ENCODE results near the gene TRAM2. TPM values are rescaled to one million over a fixed set of nuclear protein-coding genes. Genes with fewer than 3 reads are reported as not detected.
A peak's percentile ranks its signal among the peaks of the same experiment; 100 is the strongest.

The TRAM2 gene
- total RNA-seq, 1 experiment from 2014 or later: 13.4 TPM

GRCh38 chr6:52518279-52518945 lies 58.4 kb downstream of the TRAM2 start:
- no peaks in the 10 kb centered on the region for H3K9me3 Mint-ChIP-seq
- H3K36me3 Mint-ChIP-seq: peaks cover 13% of the 10 kb centered on the region
- ATAC-seq (no peak), DNase-seq (ENCODE audit: low spot score) (no peak)
- H3K4me1 Mint-ChIP-seq: peaks cover 52% of the 10 kb centered on the region
- POLR2A ChIA-PET: no interaction called here
- H3K4me3 Mint-ChIP-seq: no peak overlapping the region
- H3K27me3 Mint-ChIP-seq (ENCODE audit: low read depth): no peaks in the 10 kb centered on the region
- CTCF ChIA-PET: interaction anchor here (1.2 kb wide), 1 partner anchor 80 kb away, joined by 4 read pairs; no protein-coding TSS in a partner anchor
- H3K27ac Mint-ChIP-seq: peak overlapping the region; percentile 86
- no peak for TF ChIP-seq NFE2L1 (CRISPR knock-in tag; IDR thresholded peaks at IDR 0.05)
- TF ChIP-seq TCF7 (CRISPR knock-in tag; IDR thresholded peaks at IDR 0.05; ENCODE audit: low read depth): no peak
- TF ChIP-seq MYBL2 (CRISPR knock-in tag; IDR thresholded peaks at IDR 0.05): no peak
- no peak for TF ChIP-seq MXD4 (CRISPR knock-in tag; IDR thresholded peaks at IDR 0.05; ENCODE audit: borderline replicate concordance)

- Mint-ChIP-seq H3K36me3 (peaks cover 15% of the 10 kb centered on the region), H3K27ac (peak overlapping the region; percentile 86), H3K9me3 (no peaks in the 10 kb centered on the region), H3K4me3 (no peak overlapping the region), H3K27me3 (ENCODE audit: low read depth) (no peaks in the 10 kb centered on the region), H3K4me1 (peaks cover 49% of the 10 kb centered on the region)
- DNase-seq (ENCODE audit: low spot score) (peak; percentile 61), ATAC-seq (peak; percentile 95)
- ChIA-PET POLR2A (no interaction called here), CTCF (interaction anchor here (0.6 to 1.2 kb wide), 3 partner anchors 79 to 132 kb away, joined by 3 to 4 read pairs (median 3); no protein-coding TSS in a partner anchor)
- TF ChIP-seq ETV6 (CRISPR knock-in tag; IDR thresholded peaks at IDR 0.05) (peak; percentile 78; the same call in 1 of the 2 replicates), ZNF232 (CRISPR knock-in tag; IDR thresholded peaks at IDR 0.05) (peak; percentile 45; the same call in 1 of the 2 replicates), MAX (CRISPR knock-in tag; IDR thresholded peaks at IDR 0.05) (0 out of 2 replicates have a peak, but pooled peaks have one; percentile 41), JUN (CRISPR knock-in tag; IDR thresholded peaks at IDR 0.05) (0 out of 2 replicates have a peak, but pooled peaks have one; percentile 47), TEAD4 (CRISPR knock-in tag; IDR thresholded peaks at IDR 0.05) (no peak), GABPB1 (CRISPR knock-in tag; IDR thresholded peaks at IDR 0.05) (peak; percentile 76), FOXJ3 (CRISPR knock-in tag; IDR thresholded peaks at IDR 0.05; ENCODE audit: borderline replicate concordance) (no peak), ZNF281 (CRISPR knock-in tag; IDR thresholded peaks at IDR 0.05) (peak; percentile 46; the same call in 1 of the 2 replicates), ZNF512 (CRISPR knock-in tag; IDR thresholded peaks at IDR 0.05; ENCODE audit: borderline replicate concordance) (no peak), FOXP4 (CRISPR knock-in tag; IDR thresholded peaks at IDR 0.05) (peak; percentile 50; the same call in 1 of the 2 replicates), ZNF532 (CRISPR knock-in tag; IDR thresholded peaks at IDR 0.05; ENCODE audit: borderline replicate concordance) (no peak), OVOL2 (CRISPR knock-in tag; IDR thresholded peaks at IDR 0.05; ENCODE audit: borderline replicate concordance) (no peak), IRF2 (CRISPR knock-in tag; IDR thresholded peaks at IDR 0.05; ENCODE audit: borderline replicate concordance, low read depth) (no peak), ZMAT4 (CRISPR knock-in tag; IDR thresholded peaks at IDR 0.05) (no peak), NFATC4 (CRISPR knock-in tag; IDR thresholded peaks at IDR 0.05) (no peak), SOX15 (CRISPR knock-in tag; IDR thresholded peaks at IDR 0.05) (no peak)
These were observed 59.2 kb downstream of the TRAM2 start for GRCh38 chr6:52517502-52518278.
